Ovary (tissue), 3 donors: ENCODE results near the gene OLFML3.

ENCODE experiments used
- EP300 ChIP-seq: sonication (generic); formaldehyde crosslinking; IDR thresholded peaks from one replicate; pipeline ENCODE4 v1.6.1; 2017; ENCODE audit warnings: antibody characterized with exemption
- TF ChIP-seq, protein P1 (sequence below), 3 donors: fragments of 450-650 bp in 2 of 3; fragments of 200-600 bp in 1 of 3; IDR thresholded peaks; one replicate each; pipeline versions ENCODE4 v1.5.1 to v1.8.0; 2016 to 2022; ENCODE audit warnings: antibody characterized with exemption in 3 of 3, mild to moderate bottlenecking in 1 of 3
- donor health status: DM: no; HTN: no; CAD: no.

DNA sequence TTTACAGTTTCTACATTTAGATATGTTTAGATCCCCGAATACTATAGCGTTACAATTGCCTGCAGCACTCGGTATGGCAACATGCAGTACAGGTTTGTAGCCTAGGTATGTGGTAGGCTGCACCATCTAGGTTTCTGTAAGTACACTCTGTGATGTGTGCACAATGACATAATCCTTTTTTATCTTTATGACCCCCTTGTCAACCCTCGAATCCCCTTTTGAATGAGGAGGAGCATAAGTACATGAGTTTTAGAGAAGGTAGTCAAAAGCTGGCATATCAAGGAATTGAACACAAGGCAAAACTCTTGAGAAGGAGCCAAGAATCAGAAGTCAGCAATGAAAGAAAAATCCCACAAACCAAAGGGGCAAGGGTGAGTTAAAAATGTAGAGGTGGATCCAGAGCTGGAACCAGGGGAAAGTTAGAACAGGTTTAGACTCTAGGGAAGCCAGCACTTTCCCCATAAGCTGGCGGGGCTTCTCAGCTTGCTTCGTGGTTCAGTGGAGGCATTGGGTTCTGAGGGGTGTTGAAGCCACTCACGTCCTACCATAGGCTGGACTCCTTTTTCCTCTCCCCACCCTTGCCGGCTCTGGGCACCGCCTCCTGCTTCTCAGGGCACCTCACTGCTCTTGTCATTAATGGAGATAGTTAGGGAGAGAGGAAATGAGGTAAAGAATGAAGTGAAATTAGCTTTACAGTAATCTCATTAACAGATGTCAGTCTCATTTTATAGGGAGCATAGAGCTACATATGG lies 31.3 kb downstream of the OLFML3 start:
- TF ChIP-seq, protein P1, sequence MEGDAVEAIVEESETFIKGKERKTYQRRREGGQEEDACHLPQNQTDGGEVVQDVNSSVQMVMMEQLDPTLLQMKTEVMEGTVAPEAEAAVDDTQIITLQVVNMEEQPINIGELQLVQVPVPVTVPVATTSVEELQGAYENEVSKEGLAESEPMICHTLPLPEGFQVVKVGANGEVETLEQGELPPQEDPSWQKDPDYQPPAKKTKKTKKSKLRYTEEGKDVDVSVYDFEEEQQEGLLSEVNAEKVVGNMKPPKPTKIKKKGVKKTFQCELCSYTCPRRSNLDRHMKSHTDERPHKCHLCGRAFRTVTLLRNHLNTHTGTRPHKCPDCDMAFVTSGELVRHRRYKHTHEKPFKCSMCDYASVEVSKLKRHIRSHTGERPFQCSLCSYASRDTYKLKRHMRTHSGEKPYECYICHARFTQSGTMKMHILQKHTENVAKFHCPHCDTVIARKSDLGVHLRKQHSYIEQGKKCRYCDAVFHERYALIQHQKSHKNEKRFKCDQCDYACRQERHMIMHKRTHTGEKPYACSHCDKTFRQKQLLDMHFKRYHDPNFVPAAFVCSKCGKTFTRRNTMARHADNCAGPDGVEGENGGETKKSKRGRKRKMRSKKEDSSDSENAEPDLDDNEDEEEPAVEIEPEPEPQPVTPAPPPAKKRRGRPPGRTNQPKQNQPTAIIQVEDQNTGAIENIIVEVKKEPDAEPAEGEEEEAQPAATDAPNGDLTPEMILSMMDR (IDR thresholded peaks at IDR 0.05): no peak
- no peak for TF ChIP-seq EP300
